GM19035 (cell line): ENCODE data around the gene TCP1.
"Not testable (repeated sequence)": the region's sequence is repeated elsewhere in the genome, so short reads cannot be mapped to it uniquely, and the experiment has no call there.

Experiments
- ATAC-seq: cut with Tn5 transposase; IDR thresholded peaks from one replicate; pipeline ENCODE4 v1.9.1; 2021; ENCODE audit not compliant: unreplicated experiment

Gene TCP1

DNA sequence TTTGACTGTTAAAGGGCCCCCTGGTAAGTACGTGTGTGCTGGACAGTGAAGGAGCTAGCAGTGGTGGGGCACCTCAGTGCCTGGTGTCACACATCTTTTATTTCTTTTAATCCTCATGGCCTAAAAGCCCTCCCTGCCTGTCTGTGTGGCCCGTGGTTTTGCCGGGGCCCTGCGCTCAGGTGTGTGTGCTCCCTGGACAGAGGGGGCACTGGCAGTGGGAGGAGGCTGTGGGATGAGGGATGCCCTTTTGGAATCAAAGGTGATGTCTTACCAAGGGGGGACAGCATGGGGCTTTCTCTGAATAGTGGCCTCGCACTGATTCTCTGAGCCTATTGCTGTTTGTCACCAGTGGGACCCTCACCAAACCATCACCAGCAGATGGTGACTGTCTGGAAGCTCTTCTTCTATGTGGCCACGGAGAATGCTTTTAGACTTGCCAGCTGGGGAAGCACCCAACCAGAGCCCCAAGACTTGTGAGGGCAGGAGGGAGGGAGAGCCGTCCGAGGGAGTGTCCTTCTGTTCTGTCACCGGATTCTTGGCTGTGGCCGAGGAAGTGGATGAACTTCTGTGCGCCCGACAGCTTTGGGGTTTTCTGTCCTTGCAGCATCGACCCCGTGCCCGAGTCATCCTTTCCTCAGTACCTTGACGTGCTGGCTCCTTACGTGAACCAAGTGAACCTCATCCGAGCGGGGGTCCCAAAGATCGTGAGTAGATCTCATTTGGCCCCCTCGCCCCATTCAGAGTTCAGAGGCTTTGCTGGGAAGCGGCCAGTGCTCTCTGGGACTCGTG is 28.7 kb upstream of the TCP1 start:
- ATAC-seq = no peak

DNA sequence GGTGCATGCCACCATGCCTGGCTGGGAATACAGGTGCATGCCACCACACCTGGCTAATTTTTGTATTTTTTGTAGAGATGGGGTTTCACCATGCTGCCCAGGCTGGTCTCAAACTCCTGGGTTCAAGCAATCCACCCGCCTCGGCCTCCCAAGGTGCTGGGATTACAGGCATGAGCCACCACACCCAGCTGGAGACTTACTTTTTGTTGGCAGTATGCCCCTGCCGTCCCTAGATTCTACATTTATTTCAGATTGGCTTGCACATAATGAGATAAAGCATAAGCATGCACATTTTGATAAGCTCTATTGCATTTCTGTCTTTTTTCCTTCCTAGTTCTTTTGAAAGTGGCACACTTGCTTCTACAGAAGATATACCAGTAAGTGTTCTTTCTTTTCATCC is 27.4 kb upstream of the TCP1 start:
- not testable (repeated sequence) for ATAC-seq

DNA sequence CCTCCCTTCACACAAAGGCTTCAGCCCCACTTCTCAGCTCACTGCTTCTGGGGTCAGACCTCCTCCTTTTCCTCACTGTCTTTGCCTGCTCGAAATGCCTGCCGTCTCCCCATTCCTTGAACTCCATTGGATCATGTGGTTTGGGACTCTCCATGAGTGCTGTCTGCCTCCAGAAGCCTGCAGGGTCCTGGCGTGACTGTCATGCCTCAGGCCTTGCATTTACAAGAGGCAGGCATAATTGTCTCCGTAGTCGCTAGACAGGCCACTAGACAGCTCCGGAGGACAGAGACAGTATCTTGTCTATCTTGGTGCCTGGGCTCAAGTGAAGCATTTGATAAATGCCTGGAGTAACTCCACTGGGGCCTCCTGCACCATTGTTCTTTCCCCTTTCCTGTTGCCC is 26.0 kb upstream of the TCP1 start:
- no peak for ATAC-seq

DNA sequence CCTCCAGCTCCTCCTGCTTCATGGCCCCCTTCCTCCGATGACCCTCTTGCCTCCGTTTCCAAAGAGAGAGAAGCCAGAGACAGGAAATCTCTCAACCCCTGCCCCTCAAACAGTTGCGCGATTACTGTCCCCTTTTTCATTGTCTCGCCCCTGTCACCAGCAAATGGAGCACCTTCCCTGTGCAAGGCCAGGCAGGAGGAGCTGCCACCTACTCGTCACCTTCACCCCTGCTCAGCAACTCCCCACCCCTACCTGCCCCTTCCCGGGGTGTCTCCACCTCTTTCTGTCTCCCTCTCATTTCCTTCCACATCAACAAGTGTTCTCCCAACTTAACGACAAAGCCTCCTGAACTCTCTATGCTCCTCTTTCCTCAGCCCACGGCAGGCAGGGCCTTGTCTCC is 24.4 kb upstream of the TCP1 start:
- ATAC-seq = no peak

DNA sequence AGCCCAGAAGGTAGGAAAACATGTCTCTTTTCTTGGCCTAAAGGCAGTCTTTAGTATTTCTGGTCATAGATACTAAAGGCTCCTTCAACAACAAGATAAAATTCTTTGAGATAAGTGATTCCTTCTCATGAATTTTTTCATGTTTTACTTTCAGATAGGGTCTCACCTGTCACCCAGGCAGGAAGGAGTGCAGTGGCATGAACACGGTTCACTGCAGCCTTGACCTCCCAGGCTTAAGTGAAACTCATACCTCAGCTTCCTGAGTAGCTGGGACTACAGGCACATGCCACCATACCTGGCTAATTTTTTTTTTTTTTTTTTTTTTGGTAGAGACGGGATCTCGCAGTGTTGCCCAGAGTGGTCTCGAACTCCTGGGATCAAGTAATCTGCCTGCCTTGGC is 19.7 kb upstream of the TCP1 start:
- ATAC-seq = no peak

DNA sequence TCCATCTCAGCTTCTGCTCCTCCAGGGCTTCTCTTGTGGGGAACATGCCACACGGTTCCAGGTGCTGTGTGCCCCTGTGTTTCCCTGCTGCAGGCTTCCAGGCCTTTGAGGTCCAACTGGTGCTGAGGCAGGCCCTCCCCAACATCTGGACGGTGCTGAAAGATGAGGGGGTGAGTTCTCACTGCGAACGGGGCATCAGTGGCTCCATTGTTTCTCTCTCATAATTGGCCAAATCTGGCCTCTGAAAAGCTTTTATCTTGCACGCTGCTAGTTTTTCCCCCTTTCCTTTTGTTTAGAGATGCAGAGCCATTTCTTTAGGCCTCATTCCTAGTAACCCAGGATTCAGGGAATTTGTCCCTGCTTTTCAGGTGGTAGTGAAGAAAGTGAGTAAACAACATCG is 19.2 kb upstream of the TCP1 start:
- ATAC-seq = no peak

DNA sequence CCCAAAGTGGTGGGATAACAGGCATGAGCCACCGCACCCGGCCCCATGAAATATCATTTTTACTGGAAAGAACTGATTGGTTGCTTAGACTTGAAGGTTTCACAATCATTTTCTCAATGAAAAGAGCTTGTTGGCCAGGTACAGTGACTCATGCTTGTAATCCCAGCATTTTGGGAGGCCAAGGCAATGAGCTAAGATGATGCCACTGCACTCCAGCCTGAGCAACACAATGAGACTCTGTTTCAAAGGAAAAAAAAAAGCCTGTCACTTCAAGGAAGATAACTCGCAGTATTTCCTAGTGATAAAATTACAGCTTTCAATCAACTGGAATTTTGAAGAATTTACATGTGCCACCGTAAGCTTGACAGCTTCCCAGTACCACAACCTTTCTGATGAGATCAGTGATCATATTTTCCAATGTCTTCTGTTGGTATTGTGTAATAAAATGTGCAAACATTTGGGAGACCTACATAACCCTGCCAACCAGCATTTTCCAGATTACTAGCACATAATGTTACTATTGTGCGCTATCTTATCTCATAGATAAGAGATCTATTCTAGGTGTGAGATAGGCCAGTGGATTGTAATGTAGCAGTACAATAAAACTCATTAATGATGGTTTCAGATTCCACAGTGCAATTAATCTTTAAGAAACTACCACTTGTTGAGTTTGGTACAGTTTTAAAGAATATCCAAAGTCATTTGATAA is 17.9 kb upstream of the TCP1 start:
- no peak for ATAC-seq

DNA sequence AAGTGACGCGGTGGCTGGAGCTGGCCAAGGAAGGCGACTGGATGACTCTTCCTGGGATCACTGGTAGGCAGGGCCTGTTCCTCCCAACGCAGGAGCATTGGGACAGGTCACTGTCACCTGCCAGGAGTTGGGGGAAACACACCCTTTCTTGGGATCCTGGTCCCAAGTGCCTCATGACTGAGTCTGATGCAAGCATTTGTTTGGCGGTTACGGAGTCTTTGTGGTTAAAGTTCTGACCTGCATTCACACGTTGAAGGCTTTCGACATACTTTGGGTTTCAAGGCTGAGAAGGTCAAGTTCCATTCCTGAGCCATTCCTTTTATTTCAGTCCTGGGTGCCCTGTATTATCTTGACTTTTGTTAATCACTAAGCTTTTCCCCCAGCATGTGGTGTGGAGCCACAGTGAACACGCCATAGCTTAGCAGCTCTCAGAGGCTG is 16.6 kb upstream of the TCP1 start:
- ATAC-seq = no peak

DNA sequence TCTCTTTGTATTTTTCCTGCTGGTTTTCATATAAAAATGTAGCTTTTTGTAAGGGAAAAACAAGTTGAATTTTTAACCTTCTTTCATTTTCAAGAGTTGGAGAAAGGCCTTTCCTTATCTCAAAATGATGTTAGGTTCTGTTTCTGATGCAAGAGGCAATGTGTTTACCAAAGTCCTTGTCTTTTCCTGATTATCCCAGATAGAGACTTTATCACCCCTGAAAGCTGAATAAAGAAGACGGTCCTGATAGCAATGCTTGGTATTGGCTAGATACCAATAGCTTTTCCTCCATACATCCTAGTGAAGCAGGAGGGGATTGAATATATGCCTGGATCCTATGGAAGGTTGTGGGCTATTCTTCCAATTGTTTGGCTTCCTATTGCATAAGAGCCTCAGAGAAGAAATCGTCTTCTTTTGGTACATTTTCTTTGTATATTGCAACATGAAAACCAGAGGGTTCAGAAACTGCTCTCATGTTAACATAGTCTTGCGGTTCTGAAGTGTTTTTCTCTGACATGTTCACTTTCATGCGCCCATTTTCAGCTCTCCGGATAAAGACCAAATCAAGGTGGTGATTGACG is 16.1 kb upstream of the TCP1 start:
- no peak for ATAC-seq

DNA sequence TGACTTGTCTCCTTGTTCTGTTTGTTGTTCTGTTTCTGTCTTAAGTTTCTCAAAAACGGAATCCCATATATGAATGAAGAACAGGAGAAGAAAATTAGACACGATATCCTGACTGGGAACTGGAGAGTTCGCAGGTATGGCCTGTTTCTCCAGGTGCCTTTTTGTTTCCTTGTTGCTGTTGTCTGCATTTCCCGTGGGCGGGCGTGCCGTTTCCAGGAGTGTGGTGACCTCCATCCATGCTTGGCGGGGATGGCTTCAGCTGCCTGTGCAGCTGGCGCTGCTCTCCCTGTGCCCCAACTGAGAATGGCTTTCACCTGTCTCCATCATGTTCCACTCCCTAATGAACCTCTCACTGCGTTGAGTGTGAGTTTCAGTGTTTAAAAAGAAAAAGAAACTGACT is 15.1 kb upstream of the TCP1 start:
- no peak for ATAC-seq

DNA sequence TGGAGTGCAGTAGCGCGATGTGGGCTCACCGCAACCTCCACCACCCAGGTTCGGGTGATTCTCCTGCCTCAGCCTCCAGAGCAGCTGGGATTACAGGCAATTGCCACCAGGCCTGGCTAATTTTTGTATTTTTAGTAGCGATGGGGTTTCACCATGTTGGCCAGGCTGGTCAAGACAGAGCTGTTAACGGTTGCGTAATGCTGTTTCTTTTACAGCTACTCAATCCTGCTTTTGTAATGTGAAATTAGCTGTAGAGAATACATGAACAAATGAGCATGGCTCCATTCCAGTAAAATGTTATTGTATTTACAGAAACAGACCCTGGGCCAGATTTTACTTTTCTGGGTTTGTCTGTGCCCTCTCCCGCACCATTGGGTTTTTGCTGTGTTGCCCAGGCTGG is 12.5 kb upstream of the TCP1 start:
- no peak for ATAC-seq

DNA sequence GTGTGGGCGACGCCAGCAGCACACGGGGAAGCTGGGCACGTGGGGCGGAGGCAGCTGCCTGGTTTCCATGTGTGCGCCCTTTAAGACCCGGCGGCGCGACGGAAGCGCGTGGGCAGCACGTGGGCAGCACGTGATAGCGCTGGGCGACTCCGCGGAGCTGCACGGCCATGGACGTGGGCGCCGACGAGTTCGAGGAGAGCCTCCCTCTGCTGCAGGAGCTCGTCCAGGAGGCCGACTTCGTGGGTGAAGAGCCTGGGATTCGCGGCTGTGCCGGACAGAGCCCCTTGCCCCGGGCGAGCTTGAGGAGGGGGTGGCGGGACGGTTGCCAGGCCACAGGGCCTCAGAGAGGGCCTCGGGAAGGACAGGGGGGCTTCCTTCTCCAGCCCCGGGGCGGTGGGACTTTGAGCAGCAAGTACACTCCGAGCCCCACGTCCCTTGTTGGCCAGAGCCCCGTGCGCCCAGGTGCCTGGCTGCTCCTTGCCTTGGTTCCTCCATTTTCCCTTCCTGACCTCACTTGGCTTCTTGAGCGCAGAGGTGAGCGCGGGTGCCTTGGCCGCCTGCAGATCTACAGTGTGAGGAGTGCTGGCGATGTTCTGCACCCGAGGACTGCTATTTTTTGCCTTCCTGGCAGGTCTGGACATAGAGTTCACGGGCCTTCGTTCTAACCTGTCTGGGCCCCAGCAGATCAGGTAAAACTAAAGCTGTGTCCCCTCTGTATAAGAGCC is 10.9 kb upstream of the TCP1 start, which contains the start of gene PNLDC1:
PNLDC1 (plus strand) TSS at position 136 of the 725 bp plus-strand sequence; CDS start at position 168, 32 bp downstream.
- ATAC-seq = no peak

DNA sequence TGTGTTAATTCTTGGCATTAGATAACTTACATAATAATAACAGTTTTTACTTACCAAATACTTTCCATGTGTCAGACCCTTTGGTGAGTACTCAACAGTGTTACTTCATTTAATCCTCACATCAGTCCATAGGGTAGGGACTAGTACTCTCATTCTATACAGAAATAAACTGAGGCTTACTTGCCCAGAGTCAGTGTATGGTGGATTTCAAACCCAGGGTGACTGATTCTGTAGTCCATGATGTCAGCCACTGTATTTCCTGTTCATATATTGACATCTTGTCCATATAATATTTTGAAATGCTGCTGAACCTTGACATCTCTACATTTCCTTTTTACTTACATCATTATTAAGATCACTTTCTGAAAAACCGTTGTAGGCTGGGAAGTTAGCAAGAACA is 8.2 kb upstream of the TCP1 start:
- no peak for ATAC-seq

DNA sequence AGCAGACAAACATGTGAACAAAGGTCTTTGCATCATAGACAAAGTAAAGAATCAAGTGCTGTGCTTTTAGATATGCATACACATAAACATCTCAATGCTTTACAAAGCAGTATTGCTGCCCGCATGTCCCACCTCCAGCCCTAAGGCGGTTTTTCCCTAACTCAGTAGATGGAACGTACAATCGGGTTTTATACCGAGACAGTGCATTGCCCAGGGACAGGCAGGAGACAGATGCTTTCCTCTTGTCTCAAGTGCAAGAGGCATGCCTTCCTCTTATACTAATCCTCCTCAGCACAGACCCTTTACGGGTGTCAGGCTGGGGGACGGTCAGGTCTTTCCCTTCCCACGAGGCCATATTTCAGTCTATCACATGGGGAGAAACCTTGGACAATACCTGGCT is 5.6 kb upstream of the TCP1 start:
- ATAC-seq = not testable (repeated sequence)

DNA sequence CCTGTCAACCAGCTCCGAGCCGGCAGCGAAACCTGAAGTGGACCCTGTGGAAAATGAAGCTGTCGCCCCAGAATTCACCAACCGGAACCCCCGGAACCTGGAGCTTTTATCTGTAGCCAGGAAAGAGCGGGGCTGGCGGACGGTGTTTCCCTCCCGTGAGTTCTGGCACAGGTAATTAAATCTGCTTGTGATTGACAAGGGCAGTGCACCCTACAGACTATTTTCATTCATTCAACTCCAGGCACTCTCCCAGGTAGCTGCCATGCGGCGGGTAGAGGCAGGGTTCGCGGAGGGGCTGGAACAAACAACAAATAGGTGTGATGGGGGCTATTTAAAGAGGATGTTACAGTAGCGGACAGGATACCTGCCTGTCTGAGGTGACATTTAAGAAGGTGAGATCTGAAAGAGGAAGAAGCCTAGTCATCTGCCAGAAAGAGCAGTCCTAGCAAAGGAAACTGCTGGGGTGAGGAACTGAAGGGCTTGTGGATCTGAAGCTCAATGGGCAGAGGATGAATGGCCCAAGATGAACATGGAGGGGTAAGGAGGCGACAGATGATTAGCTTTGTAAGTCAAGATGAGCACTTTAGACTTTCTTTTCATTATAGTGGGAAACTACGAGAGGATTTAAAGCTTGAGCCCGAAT is 1.7 kb upstream of the TCP1 start:
- ATAC-seq = no peak

DNA sequence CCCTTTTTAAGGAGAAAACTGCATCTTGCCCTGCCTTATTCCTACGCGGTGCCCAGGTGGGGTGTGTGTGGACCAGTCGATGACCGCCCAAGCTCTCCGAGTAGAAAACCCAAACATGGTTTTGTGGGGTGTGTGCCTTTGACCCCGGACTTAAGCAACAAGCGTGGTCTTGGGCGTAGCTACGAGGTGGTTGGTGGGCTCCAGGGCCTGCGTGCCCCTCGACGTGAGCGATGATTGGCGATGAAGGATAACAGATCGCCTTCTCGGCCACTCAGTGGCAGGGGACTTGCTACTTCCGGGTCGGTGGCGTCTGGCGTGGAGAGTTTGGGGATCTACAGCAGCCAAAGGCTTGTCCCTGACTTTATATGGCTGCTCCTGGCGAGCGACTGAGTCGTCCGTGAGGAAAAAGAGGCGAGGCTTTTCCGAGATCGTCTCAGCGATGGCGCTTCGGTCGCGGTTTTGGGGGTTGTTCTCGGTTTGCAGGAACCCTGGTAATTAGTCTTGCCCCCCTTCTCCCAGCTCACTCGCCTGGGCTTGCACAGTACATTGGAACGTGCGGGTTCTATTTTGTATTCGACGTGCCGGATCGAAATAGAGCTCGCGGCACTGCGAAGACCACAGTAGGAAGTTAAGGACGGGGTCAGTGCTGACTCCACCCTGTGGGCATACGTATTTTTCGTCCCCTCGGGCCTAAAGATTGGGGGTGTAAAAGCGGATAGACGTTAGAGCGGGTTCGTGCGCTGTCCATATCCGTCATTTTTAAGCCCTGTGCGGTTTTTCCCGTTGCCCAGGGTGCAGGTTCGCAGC is 950 bp upstream of the TCP1 start, which contains the start of gene MRPL18:
MRPL18 (plus strand) TSS at position 319 of the 807 bp plus-strand sequence; CDS start at position 440, 121 bp downstream.
- ATAC-seq = peak; percentile 82

DNA sequence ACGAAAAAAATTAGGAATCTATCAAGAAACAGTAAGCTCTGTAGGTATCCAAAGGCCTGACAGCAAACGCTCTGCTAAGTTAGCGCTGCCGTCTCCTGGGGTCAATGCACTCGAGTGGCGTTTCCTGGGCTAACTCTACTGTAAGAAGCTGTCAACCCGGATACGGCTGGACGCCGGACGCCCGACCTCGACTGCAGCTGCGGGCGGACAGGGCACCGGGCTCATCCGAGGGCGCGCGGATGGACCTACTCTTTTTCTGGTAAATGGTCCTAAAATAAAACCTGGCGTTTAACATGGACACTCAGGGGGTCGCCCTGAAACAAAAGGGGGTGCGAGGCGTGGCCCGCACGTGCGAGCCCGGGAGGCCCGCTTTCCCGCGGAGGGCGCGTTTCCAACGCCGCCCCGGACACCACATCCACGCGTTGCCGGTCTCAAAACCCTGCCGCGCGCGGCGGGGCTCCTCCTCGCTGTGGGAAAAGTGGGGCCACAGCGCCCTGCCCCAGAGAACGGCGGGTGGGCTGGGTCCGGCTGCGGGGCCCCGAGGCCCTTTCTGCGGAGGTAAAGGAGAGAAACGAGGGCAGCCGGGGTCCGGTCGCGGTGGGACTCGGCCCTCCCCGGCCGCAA is 537 bp downstream of the TCP1 start:
- ATAC-seq = peak; percentile 0

DNA sequence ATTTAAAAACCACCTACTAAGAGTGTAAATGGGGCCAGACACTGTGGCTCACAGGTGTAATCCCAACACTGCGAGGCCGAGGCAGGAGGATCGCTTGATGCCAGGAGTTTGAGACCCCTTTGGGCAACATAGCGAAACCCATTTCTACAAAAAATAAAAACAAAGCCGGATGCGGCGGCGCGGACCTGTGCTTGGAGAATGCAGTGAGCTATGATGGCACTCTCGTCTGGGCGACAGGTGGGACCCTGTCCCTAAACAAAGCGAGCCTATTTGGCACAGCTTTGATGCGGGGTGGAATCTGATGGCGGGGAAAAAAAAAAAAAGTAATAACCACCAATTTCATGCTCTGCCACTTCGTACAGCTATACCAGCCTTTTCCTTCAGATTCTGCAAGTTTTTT is 1.1 kb downstream of the TCP1 start:
- no peak for ATAC-seq

DNA sequence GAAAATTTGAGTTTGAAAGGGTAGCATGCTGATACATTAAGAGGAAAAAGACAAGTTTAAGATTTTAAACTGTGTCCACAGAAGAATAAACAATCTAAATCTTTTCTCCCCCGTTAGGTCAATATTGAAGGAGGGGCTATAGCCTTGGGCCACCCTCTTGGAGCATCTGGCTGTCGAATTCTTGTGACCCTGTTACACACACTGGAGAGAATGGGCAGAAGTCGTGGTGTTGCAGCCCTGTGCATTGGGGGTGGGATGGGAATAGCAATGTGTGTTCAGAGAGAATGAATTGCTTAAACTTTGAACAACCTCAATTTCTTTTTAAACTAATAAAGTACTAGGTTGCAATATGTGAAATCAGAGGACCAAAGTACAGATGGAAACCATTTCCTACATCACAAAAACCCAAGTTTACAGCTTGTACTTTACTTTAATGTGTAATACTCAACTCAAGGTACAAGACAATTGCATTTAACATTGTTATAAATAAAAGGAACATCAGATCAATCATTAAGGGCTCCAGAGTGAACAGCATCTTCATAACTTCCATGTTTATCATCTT is 10.8 kb downstream of the TCP1 start:
- no peak for ATAC-seq
